ENCODE results near the gene RHBDF1. TPM values are rescaled to one million over a fixed set of nuclear protein-coding genes. Genes with fewer than 3 reads are reported as not detected.
A peak's percentile ranks its signal among the peaks of the same experiment; 100 is the strongest.

Gene RHBDF1
- total and polyA plus RNA-seq, 8 donors: 33.4 to 50.0 (median 39.7) TPM

DNA sequence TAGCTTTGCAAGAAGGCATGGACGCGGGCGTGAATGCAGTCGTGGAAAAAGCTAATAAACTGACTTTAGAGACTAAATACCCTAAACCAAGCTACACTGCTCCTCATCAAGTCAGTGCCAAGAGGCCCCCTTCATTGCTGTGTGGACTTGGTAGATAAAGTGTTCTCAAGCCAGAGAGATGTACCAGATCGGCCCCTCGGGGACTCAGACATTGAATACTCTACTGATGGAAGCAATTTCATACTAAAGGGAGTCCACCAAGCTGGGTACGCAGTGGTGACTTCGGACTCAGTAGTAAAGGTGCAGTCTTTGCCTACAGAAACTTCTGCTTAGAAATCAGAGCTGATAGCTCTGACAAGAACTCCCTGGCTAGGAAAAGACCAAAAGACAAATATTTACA is 27.8 kb downstream of the RHBDF1 start:
- H3K4me1 ChIP-seq: peaks cover 0 to 1% of the 10 kb centered on the region in 2 donors
- no peak for ATAC-seq
- no peak overlapping the region for H3K4me3 ChIP-seq
- intact Hi-C loops (cut with DNase I): no loop called here
- TF ChIP-seq CTCF (IDR thresholded peaks at IDR 0.05): no peak
- H3K27me3 ChIP-seq: no peaks in the 10 kb centered on the region
- H3K27ac ChIP-seq: no peak overlapping the region
- no peaks in the 10 kb centered on the region for H3K9me3 ChIP-seq
- H3K36me3 ChIP-seq: peaks cover 0 to 55% of the 10 kb centered on the region in 2 donors
- DNase-seq: no peak

- Histone ChIP-seq H3K27me3 (no peaks in the 10 kb centered on the region), H3K9me3 (no peaks in the 10 kb centered on the region), H3K36me3 (peaks cover 0 to 54% of the 10 kb centered on the region in 2 donors), H3K27ac (no peak overlapping the region), H3K4me1 (peaks cover 0 to 15% of the 10 kb centered on the region in 2 donors), H3K4me3 (no peak overlapping the region)
- ATAC-seq (no peak), DNase-seq (no peak)
- intact Hi-C loops (cut with DNase I): no loop called here
- no peak for TF ChIP-seq CTCF (IDR thresholded peaks at IDR 0.05)
Observed at GRCh38 chr16:43294-43693, 29.1 kb downstream of the RHBDF1 start.

GRCh38 chr16:42691-43090 is 29.7 kb downstream of the RHBDF1 start:
- H3K4me1 ChIP-seq: peaks cover 0 to 15% of the 10 kb centered on the region in 2 donors
- no peak overlapping the region for H3K4me3 ChIP-seq
- intact Hi-C loops (cut with DNase I): no loop called here
- ATAC-seq: no peak
- no peaks in the 10 kb centered on the region for H3K27me3 ChIP-seq
- no peak for DNase-seq
- H3K27ac ChIP-seq: no peak overlapping the region
- H3K36me3 ChIP-seq: peaks cover 0 to 50% of the 10 kb centered on the region in 2 donors
- no peaks in the 10 kb centered on the region for H3K9me3 ChIP-seq
- TF ChIP-seq CTCF (IDR thresholded peaks at IDR 0.05): no peak

DNA sequence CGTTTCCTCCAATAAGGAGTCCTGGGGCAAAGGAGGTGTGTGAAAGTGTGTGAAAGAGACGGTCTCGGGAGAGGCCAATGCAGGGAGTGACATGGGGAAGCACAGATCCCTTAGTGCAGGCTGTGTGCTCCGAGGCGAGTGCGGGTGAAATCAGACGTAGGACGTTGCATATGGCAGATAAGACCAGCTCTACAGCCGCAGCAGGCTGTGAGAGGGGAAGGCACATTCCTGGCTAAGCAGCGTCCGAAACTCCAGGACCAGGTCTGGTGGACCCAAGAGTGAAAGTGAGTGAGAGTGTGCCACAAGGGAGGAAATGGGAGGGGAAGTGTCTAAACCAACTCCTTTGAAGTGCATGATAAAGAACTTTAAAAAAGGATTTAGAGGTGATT is 30.4 kb downstream of the RHBDF1 start:
- H3K4me1 ChIP-seq: peaks cover 0 to 15% of the 10 kb centered on the region in 2 donors
- no peak for ATAC-seq
- H3K27me3 ChIP-seq: no peaks in the 10 kb centered on the region
- TF ChIP-seq CTCF (IDR thresholded peaks at IDR 0.05): no peak
- H3K27ac ChIP-seq: no peak overlapping the region
- H3K4me3 ChIP-seq: no peak overlapping the region
- peaks cover 0 to 46% of the 10 kb centered on the region in 2 donors for H3K36me3 ChIP-seq
- H3K9me3 ChIP-seq: no peaks in the 10 kb centered on the region
- intact Hi-C loops (cut with DNase I): no loop called here
- DNase-seq: peak in 1 of 4 donors; percentile 28

- no peak overlapping the region for H3K4me3 ChIP-seq
- peaks cover 0 to 41% of the 10 kb centered on the region in 2 donors for H3K36me3 ChIP-seq
- no peak for TF ChIP-seq CTCF (IDR thresholded peaks at IDR 0.05)
- no peaks in the 10 kb centered on the region for H3K9me3 ChIP-seq
- peaks cover 0 to 15% of the 10 kb centered on the region in 2 donors for H3K4me1 ChIP-seq
- H3K27me3 ChIP-seq: no peaks in the 10 kb centered on the region
- DNase-seq (peak in 1 of 4 donors; percentile 43), ATAC-seq (no peak)
- intact Hi-C loops (cut with DNase I): no loop called here
- H3K27ac ChIP-seq: no peak overlapping the region
Observed at GRCh38 chr16:41439-42068, 30.9 kb downstream of the RHBDF1 start.

All from left lung (tissue), 10 donors.